GM21723 (cell line): ENCODE data around the gene NRXN2.
"Not testable (repeated sequence)": the region's sequence is repeated elsewhere in the genome, so short reads cannot be mapped to it uniquely, and the experiment has no call there.

Experiments
- ATAC-seq: cut with Tn5 transposase; IDR thresholded peaks from one replicate; pipeline ENCODE4 v1.9.1; 2021; ENCODE audit warnings: mild to moderate bottlenecking, moderate library complexity; ENCODE audit not compliant: unreplicated experiment

Gene NRXN2

GRCh38 chr11:64677441-64678023, 45.5 kb downstream of the NRXN2 start:
- ATAC-seq, result no peak

GRCh38 chr11:64676261-64676615, 46.8 kb downstream of the NRXN2 start:
- no peak for ATAC-seq

DNA sequence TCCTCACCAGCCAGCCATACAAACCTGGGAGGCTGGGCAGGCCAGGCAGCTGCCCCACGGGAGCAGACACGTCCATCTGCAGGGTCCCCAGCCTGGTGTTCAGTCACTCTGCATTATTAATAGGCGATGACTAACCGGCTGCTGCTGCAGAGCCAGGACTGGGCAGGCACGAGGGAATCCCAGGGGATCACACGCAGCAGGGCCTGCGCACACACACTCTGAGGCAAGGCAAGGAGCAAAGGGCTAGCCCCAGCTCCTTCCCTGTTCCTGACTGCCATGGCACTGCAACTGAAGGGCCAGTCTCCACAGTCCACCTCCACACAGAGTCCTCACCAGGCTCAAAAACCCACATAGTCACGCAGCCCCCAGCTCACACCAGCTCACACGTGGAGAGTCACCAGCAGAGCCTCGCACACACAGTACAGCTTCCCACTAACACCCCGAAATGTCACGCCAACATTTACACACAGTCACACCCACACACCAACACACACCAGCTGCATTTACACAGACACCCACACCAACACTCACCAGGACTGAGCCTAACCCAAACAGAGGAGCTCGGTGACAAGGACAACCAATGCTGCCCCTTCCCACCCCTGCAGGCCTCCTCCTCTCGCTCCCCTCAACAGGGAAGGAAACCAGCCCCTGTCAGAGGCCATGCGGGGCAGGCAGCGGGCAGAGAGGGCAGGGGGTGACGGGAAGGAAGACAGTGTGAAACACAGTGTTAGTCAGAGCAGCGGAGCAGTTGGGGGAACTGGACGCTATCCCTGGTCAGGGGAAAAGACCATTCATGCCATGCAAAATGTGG, 47.3 kb downstream of the NRXN2 start:
- ATAC-seq, result no peak

DNA sequence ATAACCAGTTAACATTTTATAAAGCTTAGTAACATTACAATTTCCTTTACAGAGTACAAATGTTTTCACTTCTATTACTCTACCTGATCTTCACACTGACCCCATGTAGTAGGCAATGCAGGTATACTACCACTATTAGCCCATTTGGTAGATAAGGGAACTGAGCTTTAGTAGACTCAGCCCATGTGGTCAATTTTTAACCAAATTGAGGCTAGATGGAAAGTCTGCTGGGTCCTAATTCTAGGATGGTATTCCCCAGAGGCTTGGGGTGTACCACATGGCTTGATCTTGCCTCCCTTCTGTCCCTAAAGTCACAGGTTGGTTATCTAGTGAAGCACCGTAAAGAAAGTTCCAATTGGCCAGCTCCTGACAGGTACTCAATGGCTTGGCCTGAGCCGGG, 48.2 kb downstream of the NRXN2 start:
- ATAC-seq, result no peak

DNA sequence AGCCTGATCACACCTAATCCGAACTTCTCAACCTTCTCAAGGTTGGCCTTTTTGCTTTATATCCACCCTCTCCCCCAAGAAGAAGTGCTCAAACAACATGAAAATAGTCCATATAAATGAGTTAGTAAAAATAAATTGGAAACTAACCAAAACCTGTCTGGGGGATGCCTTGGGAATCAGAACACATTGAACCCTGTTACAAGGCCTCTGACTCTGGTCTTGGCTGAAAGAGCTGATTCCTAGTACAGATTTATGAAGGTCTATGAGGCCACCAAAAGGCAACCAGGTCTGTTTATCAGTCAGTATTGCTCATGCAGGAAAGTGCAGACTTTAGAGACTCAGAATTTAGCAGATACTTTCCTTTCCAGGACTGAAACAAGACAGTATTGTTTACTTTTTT, 49.7 kb downstream of the NRXN2 start:
- ATAC-seq, result no peak

- ATAC-seq, result no peak
Observed at GRCh38 chr11:64672875-64673274, 50.1 kb downstream of the NRXN2 start.

DNA sequence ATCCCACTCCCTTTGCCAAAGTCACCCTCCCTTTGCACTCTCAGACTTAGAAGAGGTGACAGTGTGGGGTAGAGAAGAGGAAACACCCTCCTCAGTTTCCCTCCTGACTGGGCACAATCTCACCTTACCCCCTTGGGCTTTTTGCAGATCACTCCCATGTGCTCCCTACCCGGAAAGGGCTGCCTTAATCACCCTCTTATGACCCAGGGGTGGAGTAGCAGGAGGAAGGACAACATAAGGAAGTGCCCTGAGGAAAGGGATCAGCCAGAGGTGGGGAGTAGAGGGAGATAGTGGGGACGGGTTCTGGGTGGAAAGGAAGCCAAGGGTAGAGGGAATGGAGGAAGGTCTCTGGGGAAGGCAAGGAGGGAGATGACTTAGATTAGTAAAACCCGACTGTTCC, 52.0 kb downstream of the NRXN2 start:
- ATAC-seq, result no peak

- ATAC-seq, result no peak
Observed at GRCh38 chr11:64667154-64667745, 55.7 kb downstream of the NRXN2 start.

- no peak for ATAC-seq
Observed at GRCh38 chr11:64665411-64665821, 57.6 kb downstream of the NRXN2 start.

DNA sequence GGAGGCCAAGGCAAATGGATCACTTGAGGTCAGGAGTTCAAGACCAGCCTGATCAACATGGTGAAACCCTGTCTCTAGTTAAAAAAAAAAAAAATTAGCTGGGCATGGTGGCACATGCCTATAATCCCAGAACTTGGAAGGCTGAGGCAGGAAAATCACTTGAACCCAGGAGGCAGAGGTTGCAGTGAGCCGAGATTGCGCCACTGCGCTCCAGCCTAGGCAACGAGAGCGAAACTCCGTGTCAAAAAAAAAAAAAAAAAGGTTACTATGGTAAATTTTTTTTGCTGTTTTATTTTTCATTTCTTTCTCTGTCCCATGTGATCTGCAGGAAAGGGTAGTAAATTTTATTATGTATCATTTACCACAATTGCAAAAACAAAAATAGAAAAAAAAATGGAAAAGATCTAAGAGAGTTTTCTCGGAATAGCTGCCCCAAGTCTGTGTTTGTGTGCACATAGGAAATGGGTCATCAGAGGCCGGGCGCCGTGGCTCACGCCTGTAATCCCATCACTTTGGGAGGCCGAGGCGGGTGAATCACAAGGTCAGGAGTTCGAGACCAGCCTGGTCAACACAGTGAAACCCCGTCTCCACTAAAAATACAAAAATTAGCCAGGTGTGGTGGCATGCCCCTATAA, 58.6 kb downstream of the NRXN2 start:
- ATAC-seq, result not testable (repeated sequence)

DNA sequence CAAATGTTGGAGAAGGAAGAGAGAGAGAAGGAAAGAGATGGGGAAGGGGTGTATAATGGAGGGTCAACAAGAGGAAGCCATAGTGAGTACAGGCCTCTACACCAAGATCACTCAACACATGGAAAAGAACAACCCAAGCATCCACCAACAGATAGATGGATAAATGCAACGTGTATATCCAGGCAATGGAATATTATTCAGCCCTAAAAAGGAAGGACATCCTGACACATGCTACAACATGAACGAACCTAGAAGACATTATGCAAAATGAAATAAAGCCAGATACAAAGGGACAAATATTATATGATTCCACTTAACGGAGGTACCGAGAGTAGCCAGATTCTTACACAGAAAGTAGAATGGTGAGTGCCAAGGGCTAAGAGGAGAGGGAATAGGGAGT, 59.3 kb downstream of the NRXN2 start:
- no peak for ATAC-seq

DNA sequence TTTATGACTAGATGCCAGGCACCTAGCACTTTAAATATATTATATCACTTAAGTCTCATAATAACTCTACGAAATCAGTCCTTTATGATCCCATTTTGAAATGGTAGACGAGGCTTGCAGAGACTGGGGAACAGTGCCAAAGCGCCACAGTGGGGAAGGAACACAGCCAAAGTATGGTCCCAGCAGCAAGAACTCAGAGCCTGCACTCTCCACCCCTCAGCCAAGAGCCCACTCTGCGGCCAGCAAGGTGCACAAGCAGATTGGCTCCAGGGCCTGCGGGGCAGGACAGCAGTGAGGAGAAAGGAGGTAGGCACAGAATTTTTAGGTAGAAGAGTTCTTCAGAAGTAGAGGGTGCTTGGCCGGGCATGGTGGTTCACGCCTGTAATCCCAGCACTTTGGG, 61.4 kb downstream of the NRXN2 start:
- no peak for ATAC-seq

GRCh38 chr11:64661146-64661545, 61.9 kb downstream of the NRXN2 start:
- no peak for ATAC-seq

DNA sequence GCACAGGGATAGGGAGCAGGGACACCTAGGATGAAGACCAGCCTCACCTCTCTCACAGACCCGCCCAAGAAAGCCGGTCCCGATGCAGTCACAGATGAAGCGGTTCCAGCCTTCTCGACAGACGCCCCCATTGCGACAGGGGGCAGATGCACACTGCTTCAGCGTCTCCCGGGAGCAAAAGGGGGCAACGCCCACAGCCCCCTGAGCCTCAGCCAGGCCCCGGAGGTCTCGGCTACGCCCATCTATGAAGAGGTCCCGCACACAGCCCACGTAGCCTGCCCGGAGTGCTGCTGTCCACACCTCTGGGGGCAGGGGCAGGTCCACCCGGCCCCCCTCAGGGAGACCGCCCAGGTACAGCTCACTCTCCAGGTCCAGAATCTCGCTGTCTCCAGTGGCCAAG, 62.3 kb downstream of the NRXN2 start:
- ATAC-seq, result no peak

DNA sequence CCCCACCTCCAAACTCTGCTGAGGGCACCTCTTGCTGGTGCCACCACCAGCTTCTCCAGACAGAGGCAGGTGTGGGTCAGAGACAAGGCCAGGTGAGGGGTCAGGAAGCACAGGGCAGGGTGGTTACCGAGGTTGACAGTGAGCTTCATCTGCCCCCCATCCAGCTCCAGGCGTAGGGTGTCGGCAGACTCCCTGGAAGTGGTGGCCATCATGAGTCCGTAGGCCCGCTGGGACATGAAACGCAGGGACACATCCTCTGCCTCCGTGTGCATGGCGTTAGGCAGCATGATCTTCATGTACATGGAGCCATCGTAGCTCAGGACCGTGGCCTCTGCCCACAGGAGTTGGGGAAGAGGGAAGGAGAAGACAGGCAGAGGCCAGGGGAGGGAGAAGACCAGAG, 62.8 kb downstream of the NRXN2 start:
- no peak for ATAC-seq

DNA sequence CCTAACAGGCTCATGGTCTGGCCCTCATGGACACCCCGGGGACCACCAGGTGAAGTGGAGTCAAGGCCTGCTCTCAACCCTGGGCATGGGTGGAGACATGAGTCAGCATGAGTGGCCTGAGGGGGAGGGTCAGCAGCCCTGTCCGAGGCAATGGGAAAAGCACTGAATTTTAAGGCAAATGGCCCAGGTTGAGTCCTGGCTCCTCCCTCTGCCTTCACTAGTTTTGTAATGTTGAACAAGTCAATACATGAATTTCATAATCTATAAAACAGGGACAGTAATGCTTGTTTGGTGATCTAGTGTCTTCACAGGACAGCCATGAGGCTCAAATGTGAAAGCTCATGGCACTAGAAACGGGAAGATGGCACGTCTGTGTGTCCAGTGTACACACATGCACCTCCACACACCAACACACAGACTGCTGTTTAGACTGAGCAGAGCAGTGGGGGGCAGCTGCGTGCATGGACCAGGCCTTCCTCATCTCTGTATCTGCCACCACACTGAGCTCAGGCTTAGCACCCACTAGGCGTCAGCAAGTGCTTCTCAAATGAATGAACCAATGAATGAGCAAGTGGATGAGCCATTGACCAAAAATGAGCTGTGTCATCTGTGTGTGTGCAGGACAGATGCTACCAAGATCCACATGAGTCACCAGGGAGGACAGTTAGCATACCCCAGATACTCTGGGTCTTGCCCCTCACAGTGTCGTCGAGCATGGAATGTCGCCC, 63.4 kb downstream of the NRXN2 start:
- no peak for ATAC-seq

DNA sequence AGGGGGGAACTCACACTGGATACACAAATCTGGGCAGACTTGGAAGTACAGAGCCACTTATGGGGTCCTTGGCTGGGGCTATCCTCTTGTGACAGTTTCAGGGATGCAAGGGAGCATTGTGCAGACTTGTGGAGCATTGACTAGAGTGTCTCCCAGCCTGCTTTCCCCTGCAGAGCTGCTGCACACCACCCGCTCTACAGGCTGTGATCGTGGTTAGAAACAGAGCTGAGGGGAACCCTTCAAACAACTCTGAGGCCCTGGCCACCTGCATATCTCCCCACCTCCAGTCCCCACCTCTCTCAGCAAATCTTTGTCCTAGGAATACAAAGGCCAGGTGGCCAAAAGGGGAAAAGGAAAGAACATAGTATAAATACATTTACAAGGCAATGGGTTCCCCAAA, 64.7 kb downstream of the NRXN2 start:
- no peak for ATAC-seq

GRCh38 chr11:64656862-64657261, 66.1 kb downstream of the NRXN2 start:
- no peak for ATAC-seq

GRCh38 chr11:64655941-64656601, 66.9 kb downstream of the NRXN2 start:
- no peak for ATAC-seq

- ATAC-seq, result no peak
Observed at GRCh38 chr11:64654958-64655541, 67.9 kb downstream of the NRXN2 start.
